Measurements from ENCODE around the gene CD84.

DNA sequence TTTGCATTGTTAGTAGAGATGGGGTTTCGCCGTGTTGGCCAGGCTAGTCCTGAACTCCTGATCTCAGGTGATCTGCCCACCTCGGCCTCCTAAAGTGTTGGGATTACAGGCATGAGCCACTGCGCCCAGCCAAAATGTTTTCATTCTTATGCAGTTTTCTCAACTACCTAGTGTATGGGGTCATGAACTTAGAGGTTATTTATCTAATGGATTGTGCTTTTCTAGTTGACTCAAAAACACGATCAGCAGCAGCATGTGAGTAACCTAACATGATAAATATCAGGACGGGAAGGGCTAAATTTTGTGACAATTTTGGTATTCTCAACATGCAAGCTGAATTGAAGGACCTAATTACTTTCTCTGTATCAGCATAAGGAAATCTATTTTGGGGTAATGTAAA is 9.2 kb upstream of the CD84 start:
- TF ChIP-seq ZNF384 (IDR thresholded peaks at IDR 0.05) (no peak), TARDBP (IDR thresholded peaks at IDR 0.05) (no peak), FOXM1 (IDR thresholded peaks at IDR 0.05; ENCODE audit: borderline replicate concordance) (no peak), SP1 (IDR thresholded peaks at IDR 0.05) (no peak), FOXK2 (IDR thresholded peaks at IDR 0.05) (no peak), HDGF (IDR thresholded peaks at IDR 0.05; ENCODE audit: borderline replicate concordance) (no peak), CTBP1 (IDR thresholded peaks at IDR 0.05; ENCODE audit: borderline replicate concordance) (no peak), ARNT (IDR thresholded peaks at IDR 0.05) (no peak), L3MBTL2 (conservative IDR thresholded peaks at IDR 0.05) (no peak)
- TF ChIP-seq, protein P1, sequence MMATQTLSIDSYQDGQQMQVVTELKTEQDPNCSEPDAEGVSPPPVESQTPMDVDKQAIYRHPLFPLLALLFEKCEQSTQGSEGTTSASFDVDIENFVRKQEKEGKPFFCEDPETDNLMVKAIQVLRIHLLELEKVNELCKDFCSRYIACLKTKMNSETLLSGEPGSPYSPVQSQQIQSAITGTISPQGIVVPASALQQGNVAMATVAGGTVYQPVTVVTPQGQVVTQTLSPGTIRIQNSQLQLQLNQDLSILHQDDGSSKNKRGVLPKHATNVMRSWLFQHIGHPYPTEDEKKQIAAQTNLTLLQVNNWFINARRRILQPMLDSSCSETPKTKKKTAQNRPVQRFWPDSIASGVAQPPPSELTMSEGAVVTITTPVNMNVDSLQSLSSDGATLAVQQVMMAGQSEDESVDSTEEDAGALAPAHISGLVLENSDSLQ (IDR thresholded peaks at IDR 0.05): no peak
